Hepatocyte (in vitro differentiated cells): ENCODE results near the gene MTG2.
"Not testable (repeated sequence)": the region's sequence is repeated elsewhere in the genome, so short reads cannot be mapped to it uniquely, and the experiment has no call there.

ENCODE experiments used
- EZH2 ChIP-seq: fragments of 200-600 bp; sonication (generic); IDR thresholded peaks from 2 replicates; pipeline ENCODE4 v1.6.1; 2016; ENCODE audit warnings: antibody characterized with exemption, mild to moderate bottlenecking, borderline replicate concordance
- TF ChIP-seq, protein P1 (sequence below): fragments of 200-600 bp; sonication (generic); IDR thresholded peaks from 2 replicates; pipeline ENCODE4 v1.5.1; 2016; ENCODE audit warnings: antibody characterized with exemption, mild to moderate bottlenecking; ENCODE audit not compliant: poor library complexity

DNA sequence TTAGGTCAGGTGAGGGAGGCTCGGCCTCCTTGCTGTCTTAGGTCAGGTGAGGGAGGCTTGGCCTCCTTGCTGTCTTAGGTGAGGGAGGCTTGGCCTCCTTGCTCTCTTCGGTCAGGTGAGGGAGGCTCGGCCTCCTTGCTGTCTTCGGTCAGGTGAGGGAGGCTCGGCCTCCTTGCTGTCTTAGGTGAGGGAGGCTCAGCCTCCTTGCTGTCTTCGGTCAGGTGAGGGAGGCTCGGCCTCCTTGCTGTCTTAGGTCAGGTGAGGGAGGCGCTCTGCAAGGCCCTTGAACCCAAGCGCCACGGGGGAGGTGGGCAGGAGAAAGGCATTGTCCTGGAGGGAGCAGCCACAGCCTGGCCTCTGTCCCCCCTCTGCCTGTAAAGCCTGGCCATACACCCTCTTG is 34.4 kb upstream of the MTG2 start:
- TF ChIP-seq, protein P1, sequence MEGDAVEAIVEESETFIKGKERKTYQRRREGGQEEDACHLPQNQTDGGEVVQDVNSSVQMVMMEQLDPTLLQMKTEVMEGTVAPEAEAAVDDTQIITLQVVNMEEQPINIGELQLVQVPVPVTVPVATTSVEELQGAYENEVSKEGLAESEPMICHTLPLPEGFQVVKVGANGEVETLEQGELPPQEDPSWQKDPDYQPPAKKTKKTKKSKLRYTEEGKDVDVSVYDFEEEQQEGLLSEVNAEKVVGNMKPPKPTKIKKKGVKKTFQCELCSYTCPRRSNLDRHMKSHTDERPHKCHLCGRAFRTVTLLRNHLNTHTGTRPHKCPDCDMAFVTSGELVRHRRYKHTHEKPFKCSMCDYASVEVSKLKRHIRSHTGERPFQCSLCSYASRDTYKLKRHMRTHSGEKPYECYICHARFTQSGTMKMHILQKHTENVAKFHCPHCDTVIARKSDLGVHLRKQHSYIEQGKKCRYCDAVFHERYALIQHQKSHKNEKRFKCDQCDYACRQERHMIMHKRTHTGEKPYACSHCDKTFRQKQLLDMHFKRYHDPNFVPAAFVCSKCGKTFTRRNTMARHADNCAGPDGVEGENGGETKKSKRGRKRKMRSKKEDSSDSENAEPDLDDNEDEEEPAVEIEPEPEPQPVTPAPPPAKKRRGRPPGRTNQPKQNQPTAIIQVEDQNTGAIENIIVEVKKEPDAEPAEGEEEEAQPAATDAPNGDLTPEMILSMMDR: not testable (repeated sequence)
- not testable (repeated sequence) for TF ChIP-seq EZH2
